HPDE6-E6E7 (cell line): ENCODE measurements around the gene NDOR1.

ENCODE experiments used
- DNase-seq: peaks from one replicate; pipeline ENCODE4 v3.0.0; 2011; ENCODE audit warnings: missing footprints; ENCODE audit errors: extremely low spot score

NDOR1 gene

DNA sequence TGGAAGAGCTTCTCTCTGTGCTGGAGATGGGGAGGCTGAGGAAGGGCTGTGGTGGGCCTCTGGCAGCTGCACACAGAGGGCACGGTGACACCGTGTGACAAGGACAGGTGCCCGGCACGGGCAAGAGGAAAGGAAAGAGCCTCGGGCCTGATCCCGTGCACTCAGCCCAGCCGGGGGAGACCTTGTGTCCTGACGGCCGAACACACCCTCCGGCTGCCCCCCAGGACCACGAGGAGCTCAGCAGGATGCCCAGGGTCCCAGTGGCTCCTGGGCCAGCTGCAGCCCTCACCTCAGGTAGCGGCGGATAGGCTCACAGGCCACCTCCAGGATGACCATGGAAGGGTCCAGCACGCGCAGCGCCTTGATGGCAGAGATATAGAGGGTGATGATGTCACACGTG lies 22.7 kb upstream of the NDOR1 start:
- no peak for DNase-seq

DNA sequence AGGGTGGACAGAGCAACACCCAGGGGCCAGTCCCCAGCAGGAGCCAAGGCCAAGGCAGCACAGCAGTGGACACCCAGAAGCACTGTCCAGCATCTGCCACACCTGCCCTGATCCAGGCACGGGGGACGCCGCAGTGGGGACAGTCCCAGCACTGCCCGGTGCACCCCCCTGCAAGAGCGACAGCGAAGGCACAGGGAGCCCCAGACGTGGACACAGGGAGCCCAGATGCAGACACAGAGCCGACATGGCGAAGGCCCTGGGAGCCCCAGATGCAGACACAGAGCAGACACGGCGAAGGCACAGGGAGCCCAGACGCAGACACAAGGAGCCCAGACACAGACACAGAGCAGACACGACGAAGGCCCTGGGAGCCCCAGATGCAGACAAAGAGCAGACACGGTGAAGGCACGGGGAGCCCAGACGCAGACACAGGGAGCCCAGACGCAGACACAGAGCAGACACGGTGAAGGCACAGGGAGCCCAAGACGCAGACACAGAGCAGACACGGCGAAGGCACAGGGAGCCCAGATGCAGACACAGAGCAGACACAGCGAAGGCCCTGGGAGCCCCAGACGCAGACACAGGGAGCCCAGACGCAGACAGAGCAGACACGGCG lies 21.4 kb upstream of the NDOR1 start:
- DNase-seq = no peak

GRCh38 chr9:137184881-137185660 lies 20.4 kb upstream of the NDOR1 start:
- DNase-seq = no peak

GRCh38 chr9:137185921-137186320 lies 19.6 kb upstream of the NDOR1 start:
- no peak for DNase-seq

DNA sequence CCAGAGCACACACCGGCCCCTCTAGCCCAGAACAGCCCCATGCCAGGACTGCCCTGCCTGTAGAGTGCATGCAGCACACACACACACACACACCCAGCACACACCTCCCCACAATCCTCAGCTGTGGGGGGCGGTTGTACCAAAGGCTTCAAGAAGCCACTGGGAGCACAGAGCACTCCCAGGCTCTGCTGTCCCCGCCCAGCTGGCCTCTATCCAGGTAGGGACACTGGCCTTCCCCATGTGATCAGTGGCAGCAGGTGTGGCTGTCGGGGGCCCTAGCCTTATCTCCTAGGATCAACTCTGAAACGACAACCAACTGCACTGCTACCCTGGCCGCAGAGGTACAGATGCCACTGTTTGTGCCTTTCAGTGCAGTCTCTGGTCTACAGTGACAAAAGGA lies 19.1 kb upstream of the NDOR1 start:
- DNase-seq = no peak

- DNase-seq = no peak
Measured at GRCh38 chr9:137187386-137187785, 18.1 kb upstream of the NDOR1 start.

DNA sequence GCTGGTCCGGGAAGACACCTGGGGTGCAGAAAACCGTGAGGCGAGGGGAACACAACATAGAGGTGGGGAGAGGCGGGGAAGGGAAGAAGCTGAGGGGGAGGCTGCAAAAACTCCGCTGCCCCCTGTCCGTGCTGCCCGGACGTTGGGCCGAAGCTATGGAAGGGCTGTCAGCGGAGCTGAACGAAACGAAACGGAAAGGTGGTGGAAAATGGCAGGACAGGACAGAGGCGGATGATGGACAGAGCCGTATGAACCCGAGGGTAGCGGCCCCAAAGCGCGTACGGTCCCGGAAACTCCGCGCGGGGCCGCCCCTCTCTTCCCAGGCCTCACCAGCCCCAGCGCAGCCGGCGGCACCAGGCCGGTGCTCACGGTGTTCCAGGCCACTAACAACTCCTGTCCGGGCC lies 17.4 kb upstream of the NDOR1 start:
- no peak for DNase-seq

DNA sequence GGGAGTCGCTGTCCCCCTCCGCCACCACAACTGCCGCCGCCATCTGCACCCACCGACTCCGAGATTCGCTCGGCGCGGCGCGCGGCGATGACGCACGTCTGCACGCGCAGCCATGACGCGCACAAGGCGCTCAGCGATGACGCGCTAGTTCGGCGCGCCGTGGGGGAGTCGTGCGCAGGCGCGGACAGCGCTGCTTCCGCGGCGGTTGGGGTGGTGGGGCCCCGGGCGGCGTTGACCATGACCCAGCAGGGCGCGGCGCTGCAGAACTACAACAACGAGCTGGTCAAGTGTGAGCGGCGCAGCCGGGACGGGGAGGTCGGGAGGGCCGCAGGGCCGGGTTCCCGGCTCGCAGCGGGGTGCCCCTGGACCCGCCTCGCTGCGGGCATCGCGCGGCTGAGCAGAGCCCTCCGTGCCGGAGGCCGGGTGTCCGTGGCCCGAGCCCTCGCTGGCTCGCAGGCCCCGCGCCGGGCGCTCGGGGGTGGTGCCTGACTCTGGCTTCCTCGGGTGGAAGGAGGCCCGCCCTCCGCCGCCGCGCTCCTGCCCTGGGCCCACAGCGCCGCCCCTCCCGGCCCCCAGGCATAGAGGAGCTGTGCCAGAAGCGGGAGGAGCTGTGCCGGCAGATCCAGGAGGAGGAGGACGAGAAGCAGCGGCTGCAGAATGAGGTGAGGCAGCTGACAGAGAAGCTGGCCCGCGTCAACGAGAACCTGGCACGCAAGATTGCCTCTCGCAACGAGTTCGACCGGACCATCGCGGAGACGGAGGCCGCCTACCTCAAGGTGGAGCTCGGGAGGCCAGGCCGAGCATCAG lies 16.8 kb upstream of the NDOR1 start, which contains the start of the genes ANAPC2 and SSNA1:
Gene ANAPC2, minus strand, starts transcription at position 71 of the 807 bp plus-strand sequence. Its CDS starts 28 bp downstream, at position 43.
Gene SSNA1, plus strand, starts transcription at position 187 of the 807 bp plus-strand sequence. Its CDS starts 51 bp downstream, at position 238.
- peak; percentile 89 for DNase-seq

DNA sequence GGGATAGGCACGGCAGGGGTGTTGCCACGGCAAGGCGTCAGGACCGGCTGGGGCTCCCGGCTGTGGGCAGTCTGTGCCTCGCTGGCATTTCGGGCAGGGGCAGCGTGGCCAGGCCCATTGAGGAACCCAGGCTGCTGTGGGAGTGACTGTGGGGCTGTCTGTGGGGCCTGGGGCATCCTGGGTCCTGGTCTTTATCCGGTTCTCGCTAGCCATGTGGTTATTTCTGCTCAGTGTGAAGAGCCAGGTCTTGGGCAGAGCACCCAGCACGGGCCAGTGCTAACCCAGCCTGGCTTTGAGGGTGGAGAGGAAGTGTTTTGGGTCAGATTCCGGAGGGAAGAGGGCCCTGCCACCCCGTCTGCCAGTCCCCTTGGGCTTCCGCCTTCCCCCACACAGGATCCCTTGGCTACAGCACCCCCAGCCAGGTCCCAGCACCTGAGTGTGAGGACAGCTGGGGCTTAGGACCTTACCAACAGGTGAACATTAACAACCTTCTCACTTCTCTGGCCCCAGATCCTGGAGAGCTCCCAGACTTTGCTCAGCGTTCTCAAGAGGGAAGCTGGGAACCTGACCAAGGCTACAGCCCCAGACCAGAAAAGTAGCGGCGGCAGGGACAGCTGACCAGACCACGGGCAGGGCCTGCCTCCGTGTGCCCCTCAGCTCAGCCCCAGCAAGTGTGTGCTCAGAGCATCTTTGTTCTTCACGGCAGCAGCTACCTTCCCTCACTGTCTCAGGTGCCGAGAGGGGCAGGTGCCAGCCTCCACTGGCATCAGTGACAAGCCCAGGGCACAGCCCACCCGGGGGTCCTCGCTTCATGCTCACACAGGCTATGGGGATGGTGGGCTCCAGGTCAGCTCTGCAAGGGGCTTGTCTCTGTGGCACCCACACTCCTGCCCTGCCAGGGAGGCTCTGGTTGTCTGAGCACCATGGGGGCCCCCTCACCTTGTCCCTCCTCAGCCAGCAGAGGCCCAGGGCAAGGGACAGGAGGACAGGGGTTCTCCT lies 15.9 kb upstream of the NDOR1 start:
- DNase-seq = no peak

GRCh38 chr9:137190315-137190856 lies 15.1 kb upstream of the NDOR1 start:
- DNase-seq = no peak

DNA sequence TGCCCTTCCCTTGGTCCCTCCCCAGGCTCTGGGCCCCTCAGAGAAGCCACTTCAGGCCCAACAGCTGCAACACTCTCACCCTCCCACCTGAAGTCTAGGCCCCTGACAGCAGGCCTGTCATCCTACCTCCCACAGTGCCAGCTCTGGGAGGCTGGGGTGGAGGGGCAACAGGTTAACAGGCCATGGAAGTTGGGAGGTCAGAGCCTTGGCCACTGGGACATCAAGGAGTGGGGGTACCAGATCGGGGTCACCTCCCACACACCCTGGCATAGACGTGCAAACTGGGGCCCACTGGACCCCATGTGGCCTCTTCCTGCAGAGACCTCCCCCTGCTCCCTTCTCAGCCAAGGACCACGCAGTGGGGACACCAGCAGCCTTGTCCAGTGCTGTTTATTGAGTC lies 14.3 kb upstream of the NDOR1 start:
- no peak for DNase-seq

GRCh38 chr9:137191691-137192447 lies 13.6 kb upstream of the NDOR1 start:
- DNase-seq = no peak

GRCh38 chr9:137192448-137192780 lies 13.1 kb upstream of the NDOR1 start:
- DNase-seq = no peak

- no peak for DNase-seq
Measured at GRCh38 chr9:137192859-137193258, 12.6 kb upstream of the NDOR1 start.

DNA sequence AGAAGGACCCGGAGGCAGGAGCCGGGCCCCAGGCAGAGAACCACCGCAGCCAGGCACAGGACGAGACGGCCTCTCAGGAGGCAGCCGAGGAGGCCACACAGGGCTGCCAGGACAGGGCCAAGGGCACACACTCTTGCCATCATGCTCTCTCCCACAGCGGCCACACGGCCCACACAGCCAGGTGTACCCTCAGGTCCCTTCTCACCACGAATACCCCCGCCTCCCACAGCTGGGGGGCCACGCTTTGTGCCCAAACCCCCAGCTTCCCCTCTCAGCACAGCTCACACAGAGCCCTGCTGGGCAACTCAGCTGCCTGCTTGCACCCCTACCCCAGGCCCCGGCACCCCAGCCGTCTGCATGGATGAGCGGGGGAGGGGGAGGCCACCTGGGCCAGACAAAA lies 11.7 kb upstream of the NDOR1 start:
- DNase-seq = no peak

GRCh38 chr9:137194388-137194787 lies 11.1 kb upstream of the NDOR1 start:
- DNase-seq = no peak

- DNase-seq = no peak
Measured at GRCh38 chr9:137194909-137195308, 10.6 kb upstream of the NDOR1 start.

GRCh38 chr9:137195525-137196220 lies 9.8 kb upstream of the NDOR1 start:
- DNase-seq = no peak

DNA sequence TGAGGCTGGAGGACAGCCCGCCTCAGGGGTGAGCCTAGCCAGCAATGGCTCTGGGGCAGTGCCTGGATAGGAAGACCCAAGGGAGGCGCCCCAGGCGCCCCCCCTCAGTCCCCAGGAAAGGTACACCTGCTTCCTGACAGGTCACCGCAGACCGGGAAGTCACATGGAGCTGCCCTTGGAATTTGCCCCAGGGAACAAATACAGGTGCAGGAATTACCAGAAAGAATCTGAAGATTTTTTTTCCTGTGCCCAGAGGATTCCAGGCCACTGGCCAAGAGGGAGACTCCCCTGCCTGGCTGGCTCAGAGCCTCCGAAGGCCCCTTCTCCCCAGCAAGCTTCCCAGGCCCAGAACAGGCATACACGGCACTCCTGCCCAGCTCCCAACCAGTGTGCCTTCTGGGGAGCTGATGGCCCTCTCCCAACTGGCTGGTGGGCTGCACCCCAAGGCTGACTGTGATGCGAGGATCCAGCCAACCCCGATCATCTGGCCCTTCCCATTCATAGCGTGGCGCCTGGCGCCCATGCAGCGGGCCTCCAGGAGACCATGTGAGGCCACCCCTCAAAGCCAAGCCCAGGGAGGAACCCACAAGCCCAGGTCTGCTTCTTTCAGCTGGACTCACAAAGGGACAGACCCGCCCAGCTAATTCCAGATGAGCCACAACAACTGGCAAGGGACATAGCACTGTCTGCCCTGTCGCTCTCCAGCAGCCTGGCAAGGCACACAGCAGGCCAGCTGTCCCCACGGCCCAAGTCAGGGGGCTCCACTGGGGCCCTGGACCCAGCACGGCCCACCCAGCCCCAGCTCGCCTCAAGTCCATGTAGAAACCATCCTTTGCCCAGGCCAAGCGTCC lies 7.2 kb upstream of the NDOR1 start:
- no peak for DNase-seq
